Neuron (in vitro differentiated cells): ENCODE data around the gene BARX1.

Experiments used
- H2AFZ ChIP-seq: one replicate; pipeline ENCODE4 v1.6.1; 2013; ENCODE audit warnings: low read depth, mild to moderate bottlenecking, inconsistent platforms, low read length, moderate library complexity
- H3K27me3 ChIP-seq: one replicate; pipeline ENCODE4 v1.6.1; 2013; ENCODE audit warnings: low read length; ENCODE audit not compliant: insufficient read depth
- H3K36me3 ChIP-seq: one replicate; pipeline ENCODE4 v1.6.1; 2013; ENCODE audit warnings: low read length; ENCODE audit not compliant: insufficient read depth
- H3K4me1 ChIP-seq: one replicate; pipeline ENCODE4 v1.6.1; 2013; ENCODE audit warnings: low read length; ENCODE audit not compliant: insufficient read depth
- H3K4me3 ChIP-seq: 2 replicates; pipeline ENCODE4 v1.5.1; 2013; ENCODE audit warnings: mild to moderate bottlenecking, low read length, moderate library complexity
- H3K9me3 ChIP-seq: one replicate; pipeline ENCODE4 v1.6.1; 2013; ENCODE audit warnings: low read length

BARX1 gene

DNA sequence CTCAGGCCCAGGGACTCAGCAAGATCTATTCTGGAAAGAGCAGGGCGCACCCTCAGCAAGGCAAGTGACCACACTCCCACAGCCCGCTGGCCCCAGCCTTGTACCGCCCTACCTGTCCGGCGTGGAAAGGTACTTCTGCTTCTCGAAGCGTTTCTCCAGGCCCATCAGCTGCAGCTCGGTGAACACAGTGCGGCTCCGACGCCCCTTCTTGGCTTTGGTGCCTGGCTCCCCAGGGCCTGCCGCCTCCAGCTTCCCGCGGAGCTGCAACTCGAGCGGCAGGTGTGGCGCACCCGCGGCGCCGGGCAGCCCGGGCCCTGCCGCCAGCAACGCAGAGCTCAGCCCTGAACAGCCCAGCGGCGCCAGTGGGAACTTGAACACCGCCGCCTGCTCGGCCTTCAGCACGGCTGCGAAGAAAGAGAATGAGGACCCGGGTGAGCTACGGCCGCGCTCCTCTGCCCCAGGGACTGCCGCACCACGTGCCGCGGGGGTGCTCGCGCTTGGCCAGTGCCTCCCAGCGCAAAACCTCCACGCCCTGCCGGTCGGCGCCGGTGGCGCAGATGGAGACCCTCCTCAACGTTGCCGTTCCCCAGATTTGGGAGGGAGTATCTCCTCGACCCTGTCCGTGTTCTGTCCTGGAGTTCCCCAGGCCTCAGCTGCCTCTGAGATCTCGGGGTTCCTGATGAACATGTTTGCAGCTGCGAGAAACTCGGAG is 2.2 kb downstream of the BARX1 start:
- Histone ChIP-seq H2AFZ (no peak overlapping the region), H3K4me3 (no peak overlapping the region), H3K9me3 (peaks cover 5% of the 10 kb centered on the region), H3K36me3 (no peaks in the 10 kb centered on the region), H3K27me3 (peaks cover 94% of the 10 kb centered on the region), H3K4me1 (peaks cover 3% of the 10 kb centered on the region)

- Histone ChIP-seq H3K27me3 (peaks cover 94% of the 10 kb centered on the region), H2AFZ (no peak overlapping the region), H3K4me3 (no peak overlapping the region), H3K4me1 (peaks cover 3% of the 10 kb centered on the region), H3K36me3 (no peaks in the 10 kb centered on the region), H3K9me3 (peaks cover 5% of the 10 kb centered on the region)
Measured at GRCh38 chr9:93952119-93952783, 2.9 kb downstream of the BARX1 start.

DNA sequence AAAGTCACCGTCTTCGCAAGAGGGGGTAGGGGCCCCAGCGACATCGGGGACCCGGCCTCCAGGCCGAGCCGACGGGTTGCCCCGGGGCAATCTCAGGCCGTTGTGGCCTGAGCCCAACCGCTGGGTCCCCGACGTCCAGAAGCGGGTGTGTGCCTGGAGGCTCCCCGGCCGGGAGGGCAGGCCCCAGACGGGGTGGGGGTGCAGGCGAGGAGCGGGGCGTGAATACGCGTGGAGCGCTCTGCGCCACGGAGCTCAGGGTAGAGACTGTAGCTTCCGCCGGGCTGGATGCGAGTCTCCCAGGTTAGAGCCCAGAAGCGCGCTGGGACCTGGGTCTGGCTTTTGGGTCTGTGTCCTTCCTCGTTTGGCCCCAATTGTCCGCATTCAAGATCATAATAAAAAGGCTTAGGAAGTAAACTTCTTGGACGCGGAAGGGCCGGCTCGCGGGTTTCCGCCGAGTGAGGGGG is 3.5 kb downstream of the BARX1 start:
- Histone ChIP-seq H2AFZ (no peak overlapping the region), H3K9me3 (peaks cover 5% of the 10 kb centered on the region), H3K27me3 (peaks cover 94% of the 10 kb centered on the region), H3K4me1 (peaks cover 3% of the 10 kb centered on the region), H3K4me3 (no peak overlapping the region), H3K36me3 (no peaks in the 10 kb centered on the region)

GRCh38 chr9:93950619-93951601 is 4.2 kb downstream of the BARX1 start:
- Histone ChIP-seq H3K4me1 (peaks cover 2% of the 10 kb centered on the region), H3K9me3 (peaks cover 5% of the 10 kb centered on the region), H3K4me3 (no peak overlapping the region), H2AFZ (no peak overlapping the region), H3K36me3 (no peaks in the 10 kb centered on the region), H3K27me3 (peaks cover 94% of the 10 kb centered on the region)

DNA sequence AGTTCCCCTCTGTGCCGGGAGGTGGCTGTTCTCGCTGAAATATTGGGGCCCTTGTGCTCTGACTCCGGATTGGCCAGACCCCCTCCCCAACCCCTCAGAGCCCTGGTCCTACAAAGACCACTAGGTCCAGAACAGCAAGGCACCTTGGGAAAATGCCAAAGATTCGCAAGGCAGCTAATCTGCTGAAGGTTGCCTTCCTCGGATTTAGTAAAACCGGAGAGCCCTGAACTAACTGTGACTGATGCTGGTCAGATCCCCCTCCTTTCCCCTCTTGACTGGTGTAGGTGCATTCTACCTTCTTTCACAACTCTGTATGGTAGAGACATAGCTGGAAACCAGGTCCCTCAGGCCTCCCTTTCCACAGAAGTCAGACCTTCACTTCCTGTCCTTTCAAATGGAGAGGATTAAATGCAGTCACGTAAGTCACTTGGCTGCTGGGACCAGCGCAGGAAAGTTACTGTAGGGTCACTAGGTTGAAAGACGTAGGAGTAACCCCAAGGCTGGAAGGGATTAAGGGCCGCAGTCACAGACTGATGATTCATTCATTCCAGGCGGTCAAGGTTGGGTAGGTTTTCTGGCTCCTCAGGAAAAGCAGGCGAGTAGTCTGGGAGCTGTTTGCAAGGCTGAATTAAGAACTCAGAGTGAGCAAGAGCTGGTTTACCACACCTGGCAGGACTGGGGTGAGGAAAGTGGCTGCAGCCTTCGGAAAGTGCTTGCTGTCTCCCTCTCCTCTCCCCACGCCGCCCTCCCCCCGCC is 5.3 kb downstream of the BARX1 start:
- H3K9me3 ChIP-seq: peaks cover 5% of the 10 kb centered on the region
- no peak overlapping the region for H3K4me3 ChIP-seq
- H3K4me1 ChIP-seq: no peaks in the 10 kb centered on the region
- H2AFZ ChIP-seq: no peak overlapping the region
- H3K36me3 ChIP-seq: no peaks in the 10 kb centered on the region
- peaks cover 98% of the 10 kb centered on the region for H3K27me3 ChIP-seq

- Histone ChIP-seq H3K36me3 (no peaks in the 10 kb centered on the region), H3K27me3 (peaks cover 98% of the 10 kb centered on the region), H3K4me3 (no peak overlapping the region), H3K4me1 (no peaks in the 10 kb centered on the region), H2AFZ (no peak overlapping the region), H3K9me3 (peaks cover 5% of the 10 kb centered on the region)
Measured at GRCh38 chr9:93949073-93949693, 6.0 kb downstream of the BARX1 start.

- peaks cover 98% of the 10 kb centered on the region for H3K27me3 ChIP-seq
- peaks cover 5% of the 10 kb centered on the region for H3K9me3 ChIP-seq
- H3K4me3 ChIP-seq: no peak overlapping the region
- no peak overlapping the region for H2AFZ ChIP-seq
- H3K4me1 ChIP-seq: no peaks in the 10 kb centered on the region
- H3K36me3 ChIP-seq: no peaks in the 10 kb centered on the region
Measured at GRCh38 chr9:93948441-93949072, 6.6 kb downstream of the BARX1 start.

DNA sequence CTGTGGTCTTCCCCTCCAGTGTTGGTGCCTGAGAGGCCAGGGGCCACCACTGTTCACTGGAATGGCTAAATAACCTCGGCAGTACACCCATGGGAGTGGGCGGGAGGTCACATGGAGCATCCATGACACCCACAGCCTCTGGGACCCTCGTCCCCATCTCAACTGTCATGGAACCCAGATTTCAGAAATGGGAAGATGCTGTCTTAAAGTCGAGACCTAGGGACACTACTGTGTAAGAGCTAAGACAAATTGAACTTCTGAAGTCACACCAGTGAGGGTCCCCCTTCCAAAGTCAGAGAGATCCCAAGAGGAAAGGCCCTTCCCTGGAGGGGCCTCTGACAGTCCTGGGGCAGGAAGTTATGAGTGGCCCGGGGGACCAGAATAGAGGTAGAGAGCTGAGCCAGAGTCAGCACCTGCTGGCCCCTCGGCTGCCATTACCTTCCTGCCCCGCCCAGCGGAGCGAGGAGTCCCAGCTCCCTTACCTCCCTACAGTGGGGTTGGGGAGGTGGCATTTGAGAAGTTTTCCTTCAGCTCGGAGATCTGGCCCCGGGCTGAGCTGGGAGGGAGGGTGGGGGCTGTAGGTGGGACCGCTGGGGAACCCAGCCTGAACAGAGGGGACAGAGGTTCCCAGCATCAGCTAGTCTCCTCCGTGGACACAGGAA is 7.6 kb downstream of the BARX1 start:
- H3K4me3 ChIP-seq: no peak overlapping the region
- H3K9me3 ChIP-seq: peaks cover 5% of the 10 kb centered on the region
- H3K27me3 ChIP-seq: peaks cover 98% of the 10 kb centered on the region
- H3K4me1 ChIP-seq: no peaks in the 10 kb centered on the region
- no peak overlapping the region for H2AFZ ChIP-seq
- no peaks in the 10 kb centered on the region for H3K36me3 ChIP-seq

- peaks cover 5% of the 10 kb centered on the region for H3K9me3 ChIP-seq
- peaks cover 98% of the 10 kb centered on the region for H3K27me3 ChIP-seq
- no peak overlapping the region for H3K4me3 ChIP-seq
- H2AFZ ChIP-seq: no peak overlapping the region
- no peaks in the 10 kb centered on the region for H3K36me3 ChIP-seq
- no peaks in the 10 kb centered on the region for H3K4me1 ChIP-seq
Measured at GRCh38 chr9:93946338-93946712, 8.8 kb downstream of the BARX1 start.

GRCh38 chr9:93945400-93946337 is 9.5 kb downstream of the BARX1 start:
- Histone ChIP-seq H3K4me1 (no peaks in the 10 kb centered on the region), H3K4me3 (no peak overlapping the region), H3K9me3 (peaks cover 3% of the 10 kb centered on the region), H3K27me3 (peaks cover 96% of the 10 kb centered on the region), H2AFZ (no peak overlapping the region), H3K36me3 (no peaks in the 10 kb centered on the region)

GRCh38 chr9:93944011-93944410 is 11.1 kb downstream of the BARX1 start:
- H3K27me3 ChIP-seq: peaks cover 93% of the 10 kb centered on the region

More at GRCh38 chr9:93944011-93944410, 11.1 kb downstream of the BARX1 start:
- Histone ChIP-seq H3K9me3 (no peaks in the 10 kb centered on the region), H3K36me3 (no peaks in the 10 kb centered on the region), H3K4me3 (no peak overlapping the region), H2AFZ (no peak overlapping the region), H3K4me1 (no peaks in the 10 kb centered on the region)
